ENCODE measurements around the gene CDC14B.

CDC14B gene

GRCh38 chr9:96522366-96522765, 97.3 kb downstream of the CDC14B start:
- TF ChIP-seq CTCF (IDR thresholded peaks at IDR 0.05; ENCODE audit: low read depth, low read length), result no peak
- no peak for DNase-seq (ENCODE audit: low read depth in 2 of 2)
- no peak overlapping the region for H3K4me3 ChIP-seq (replicated peaks in 1 of 2; ENCODE audit: low read depth in 2 of 2, low read length in 2 of 2)

GRCh38 chr9:96519787-96520186, 99.9 kb downstream of the CDC14B start:
- no peak for DNase-seq (ENCODE audit: low read depth in 2 of 2)
- TF ChIP-seq CTCF (IDR thresholded peaks at IDR 0.05; ENCODE audit: low read depth, low read length), result no peak
- H3K4me3 ChIP-seq (replicated peaks in 1 of 2; ENCODE audit: low read depth in 2 of 2, low read length in 2 of 2), result no peak overlapping the region

- TF ChIP-seq CTCF (IDR thresholded peaks at IDR 0.05; ENCODE audit: low read depth, low read length), result no peak
- DNase-seq (ENCODE audit: low read depth in 2 of 2), result no peak
Measured at GRCh38 chr9:96519095-96519494, 100.5 kb downstream of the CDC14B start.

GRCh38 chr9:96515621-96516470, 103.8 kb downstream of the CDC14B start:
- no peak overlapping the region for H3K4me3 ChIP-seq (replicated peaks in 1 of 2; ENCODE audit: low read depth in 2 of 2, low read length in 2 of 2)
- no peak for DNase-seq (ENCODE audit: low read depth in 2 of 2)
- no peak for TF ChIP-seq CTCF (IDR thresholded peaks at IDR 0.05; ENCODE audit: low read depth, low read length)

More at GRCh38 chr9:96519095-96519494, 100.5 kb downstream of the CDC14B start:
- no peak overlapping the region for H3K4me3 ChIP-seq (replicated peaks in 1 of 2; ENCODE audit: low read depth in 2 of 2, low read length in 2 of 2)

GRCh38 chr9:96514800-96515158, 104.9 kb downstream of the CDC14B start:
- no peak for TF ChIP-seq CTCF (IDR thresholded peaks at IDR 0.05; ENCODE audit: low read depth, low read length)
- DNase-seq (ENCODE audit: low read depth in 2 of 2), result no peak
- no peak overlapping the region for H3K4me3 ChIP-seq (replicated peaks in 1 of 2; ENCODE audit: low read depth in 2 of 2, low read length in 2 of 2)

GRCh38 chr9:96514108-96514799, 105.4 kb downstream of the CDC14B start:
- H3K4me3 ChIP-seq (replicated peaks in 1 of 2; ENCODE audit: low read depth in 2 of 2, low read length in 2 of 2), result no peak overlapping the region
- DNase-seq (ENCODE audit: low read depth in 2 of 2), result peak; percentile 70 to 74
- TF ChIP-seq CTCF (IDR thresholded peaks at IDR 0.05; ENCODE audit: low read depth, low read length), result no peak

All from cardiac fibroblast (primary cell).